Measurements from ENCODE around the gene TSPEAR.

Gene TSPEAR

DNA sequence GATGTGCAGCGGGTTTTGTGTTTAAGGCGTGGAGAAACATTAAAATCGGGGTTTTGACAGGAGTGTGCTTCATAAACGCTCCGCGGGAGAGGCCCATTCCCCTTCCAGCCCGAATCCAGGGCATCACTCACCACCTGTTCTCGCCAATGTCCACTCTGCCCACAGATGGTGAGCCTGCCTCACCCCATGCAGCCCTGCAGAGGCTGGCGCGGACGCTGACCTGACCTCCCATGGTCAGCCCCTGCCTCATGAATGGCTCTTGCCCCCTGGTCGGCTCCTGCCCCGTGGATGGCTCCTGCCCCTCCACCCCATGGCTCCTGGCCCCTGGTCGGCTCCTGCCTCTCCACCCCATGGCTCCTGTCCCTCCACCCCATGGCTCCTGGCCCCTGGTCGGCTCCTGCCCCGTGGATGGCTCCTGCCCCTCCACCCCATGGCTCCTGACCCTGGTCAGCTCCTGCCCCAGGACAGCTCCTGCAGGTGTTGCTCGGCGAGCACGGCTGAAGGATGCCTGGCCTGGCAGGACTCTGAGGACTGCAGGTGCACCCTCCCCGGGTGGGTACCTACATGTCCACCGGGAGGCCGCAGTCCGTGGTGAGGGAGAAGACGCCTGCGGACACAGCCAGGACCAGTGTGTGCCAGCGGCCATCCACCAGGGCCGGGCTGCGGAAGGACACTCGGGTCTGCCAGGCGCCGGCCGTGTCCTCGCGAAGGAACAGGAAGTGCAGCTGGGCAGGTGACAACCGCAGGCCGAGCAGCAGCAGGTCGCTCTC, 178.1 kb downstream of the TSPEAR start:
- DNase-seq (ENCODE audit: low read depth in 1 of 2, low spot score in 1 of 2), result no peak

DNA sequence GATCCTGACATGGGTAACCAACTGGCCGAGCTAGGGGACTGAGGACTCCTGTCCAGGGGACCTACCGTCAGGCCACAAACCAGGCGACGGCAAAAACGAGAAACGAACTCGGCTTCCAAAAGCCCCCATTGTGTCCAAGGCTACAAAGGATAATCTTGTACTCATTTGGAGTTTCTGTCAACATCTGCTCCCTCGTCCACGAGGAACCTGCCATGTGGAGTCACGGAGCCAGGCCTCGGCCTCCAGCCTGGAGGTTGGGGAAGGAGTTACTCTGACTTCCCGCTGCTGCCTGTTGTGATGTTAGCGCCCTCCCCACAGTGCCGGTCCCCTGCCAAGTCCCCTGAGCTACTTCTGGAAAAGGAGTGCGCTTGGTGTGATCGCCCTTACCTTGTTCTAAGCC, 178.7 kb downstream of the TSPEAR start:
- DNase-seq (ENCODE audit: low read depth in 1 of 2, low spot score in 1 of 2), result no peak

DNA sequence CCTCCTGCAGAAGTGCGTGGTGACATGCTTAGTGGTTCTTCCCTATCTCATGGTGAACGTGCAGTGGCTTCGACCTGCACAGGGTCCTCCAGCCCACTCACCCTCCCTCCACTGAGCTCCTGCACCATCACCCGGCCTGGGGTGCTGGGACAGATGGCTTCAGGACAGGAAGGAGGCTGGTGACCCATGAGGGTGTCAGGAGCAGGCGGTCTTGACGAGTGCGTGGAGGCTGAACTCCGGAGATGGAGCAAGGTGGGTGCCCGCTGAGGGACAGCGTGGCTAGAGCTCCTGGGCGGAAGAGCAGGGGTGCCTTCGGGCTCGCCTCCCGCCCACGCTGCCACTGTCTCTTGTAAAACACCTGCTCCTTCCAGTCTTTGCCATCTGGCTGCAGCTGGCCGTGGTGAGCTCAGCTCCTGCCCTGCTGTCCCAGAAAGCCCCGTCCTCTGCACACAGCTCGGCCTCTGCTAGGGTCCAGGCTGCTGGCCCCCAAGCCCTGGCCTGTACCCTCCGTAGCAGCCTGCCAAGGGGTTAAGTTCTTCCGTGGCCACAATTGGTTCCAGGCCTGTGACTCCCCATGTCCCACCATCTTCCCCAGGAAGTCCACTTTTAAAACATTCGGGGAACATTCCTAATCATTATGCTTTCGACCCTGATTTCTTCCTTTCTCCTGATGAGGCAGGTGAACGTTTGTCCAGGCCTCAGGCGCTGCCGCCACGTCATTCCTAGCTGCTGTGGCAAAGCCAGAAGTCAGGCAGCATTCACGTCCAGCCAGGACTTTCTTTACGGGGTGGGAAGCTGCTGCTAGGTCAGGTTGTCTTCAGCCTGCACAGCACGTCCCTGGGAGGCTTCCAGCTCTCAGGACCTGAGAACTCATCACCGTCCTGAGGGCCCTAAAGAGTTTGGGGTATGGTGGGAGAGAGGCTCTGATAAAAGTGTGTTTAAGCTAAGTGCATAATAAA, 179.5 kb downstream of the TSPEAR start:
- DNase-seq (ENCODE audit: low read depth in 1 of 2, low spot score in 1 of 2), result no peak

DNA sequence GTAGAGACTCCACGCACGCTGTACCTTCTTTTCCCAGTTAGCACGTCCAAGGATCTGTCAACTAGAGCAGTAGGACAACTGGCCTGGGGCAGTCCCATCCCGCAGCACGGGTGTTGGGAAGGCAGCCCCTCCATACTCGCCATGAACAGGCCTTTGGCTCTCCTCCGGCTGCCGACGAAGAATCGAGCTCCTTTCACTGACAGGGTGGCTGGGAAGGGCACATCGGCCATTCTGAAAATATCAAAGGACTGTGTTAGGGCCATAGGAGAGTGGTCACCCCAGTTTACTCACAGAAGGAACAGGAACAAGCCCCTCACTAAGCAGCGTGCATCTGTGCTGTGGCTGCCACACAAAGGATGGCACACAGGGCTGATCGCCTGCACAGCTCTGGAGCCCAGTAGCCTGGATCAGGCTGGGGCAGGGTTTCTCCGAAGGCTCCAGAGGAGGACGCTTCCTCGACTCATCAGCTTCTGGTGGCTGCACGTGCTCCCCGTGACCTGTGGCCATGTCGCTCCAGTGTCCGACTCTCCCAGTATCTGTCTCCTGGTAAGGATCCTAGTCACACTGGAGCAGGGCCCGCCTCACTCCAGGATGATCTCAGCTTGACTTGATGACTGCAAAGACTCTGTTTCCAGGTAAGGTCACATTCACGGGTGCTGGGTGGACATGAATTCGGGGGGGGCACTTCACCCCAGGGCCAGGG, 180.3 kb downstream of the TSPEAR start:
- DNase-seq (ENCODE audit: low read depth in 1 of 2, low spot score in 1 of 2), result no peak

DNA sequence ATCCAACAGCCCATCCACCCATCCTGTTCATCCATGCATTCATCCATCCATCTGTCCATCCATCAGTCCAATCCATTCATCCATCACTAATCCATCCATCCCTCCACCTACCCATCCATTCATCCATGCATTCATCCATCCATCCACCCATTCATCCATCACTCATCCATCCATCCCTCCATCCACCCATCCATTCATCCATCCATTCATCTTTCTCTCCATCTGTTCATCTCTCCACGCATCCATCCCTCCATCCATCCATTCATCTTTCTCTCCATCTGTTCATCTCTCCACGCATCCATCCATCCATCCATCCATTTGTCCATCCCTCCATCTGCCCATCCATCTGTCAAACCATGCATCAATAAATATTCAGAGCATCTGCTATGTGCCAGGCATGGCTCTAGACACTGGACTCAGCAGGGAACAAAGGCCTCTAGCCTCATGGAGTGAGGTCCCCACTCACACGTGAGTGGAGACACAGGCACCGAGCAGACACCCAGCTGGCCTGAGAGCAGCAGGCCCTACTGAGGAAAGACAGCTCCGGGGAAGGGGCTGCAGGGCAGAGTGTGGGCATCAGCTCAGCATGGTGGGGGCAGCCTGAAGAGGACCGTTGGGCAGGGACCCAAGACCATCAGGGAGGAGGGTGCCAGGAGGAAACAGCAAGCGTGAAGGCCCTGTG, 181.0 kb downstream of the TSPEAR start:
- DNase-seq (ENCODE audit: low read depth in 1 of 2, low spot score in 1 of 2), result no peak

DNA sequence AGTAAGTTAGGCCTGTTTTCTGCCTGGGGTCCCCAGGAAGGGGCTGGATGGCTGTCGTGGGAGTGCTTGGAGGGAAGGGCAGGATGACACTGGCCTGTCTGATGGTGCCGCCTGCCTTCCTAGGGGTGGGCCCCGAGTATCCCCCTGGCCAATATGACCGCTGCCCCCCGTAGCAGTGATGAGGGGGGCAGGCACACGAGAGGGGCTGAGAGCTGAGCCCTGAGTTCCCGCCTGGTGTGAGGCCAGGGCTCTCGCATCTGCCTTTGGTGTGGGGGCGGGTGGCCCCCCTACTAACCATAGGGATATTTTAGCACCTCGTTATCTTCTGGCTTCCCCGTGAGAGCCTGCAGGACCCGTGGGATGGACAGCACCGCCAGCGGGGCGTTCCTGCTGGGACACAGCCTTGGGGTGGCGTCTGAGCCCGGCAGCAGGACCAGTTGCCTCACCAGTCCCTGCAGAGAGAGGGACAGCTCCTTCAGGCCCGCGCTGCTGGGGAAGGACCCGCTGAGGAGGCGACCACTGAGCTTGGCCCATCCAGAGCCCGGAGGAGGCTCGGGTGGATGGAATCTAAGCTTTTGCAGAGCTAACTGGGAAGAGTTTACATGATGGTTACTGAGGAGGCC, 181.8 kb downstream of the TSPEAR start:
- no peak for DNase-seq (ENCODE audit: low read depth in 1 of 2, low spot score in 1 of 2)

DNA sequence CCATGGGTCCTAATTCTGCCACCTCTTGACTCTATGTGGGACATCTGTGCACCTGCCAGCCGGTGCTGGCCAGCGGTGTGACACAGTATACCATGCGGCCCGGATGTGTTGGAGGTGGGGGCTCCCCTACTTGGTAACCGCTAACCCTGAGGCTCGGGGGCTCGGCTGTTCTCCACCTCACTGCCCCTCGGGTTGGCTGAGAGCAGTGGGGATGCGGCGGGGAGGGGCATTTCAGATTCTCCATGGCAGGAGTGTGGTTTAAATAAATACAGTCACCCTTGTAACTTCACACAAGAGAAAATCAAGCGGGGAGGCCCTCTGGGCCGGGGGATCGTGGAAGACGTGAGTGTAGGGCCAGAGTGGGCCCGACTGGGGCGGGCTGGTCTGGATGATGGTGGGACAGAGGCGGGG, 182.4 kb downstream of the TSPEAR start:
- DNase-seq (ENCODE audit: low read depth in 1 of 2, low spot score in 1 of 2), result no peak

DNA sequence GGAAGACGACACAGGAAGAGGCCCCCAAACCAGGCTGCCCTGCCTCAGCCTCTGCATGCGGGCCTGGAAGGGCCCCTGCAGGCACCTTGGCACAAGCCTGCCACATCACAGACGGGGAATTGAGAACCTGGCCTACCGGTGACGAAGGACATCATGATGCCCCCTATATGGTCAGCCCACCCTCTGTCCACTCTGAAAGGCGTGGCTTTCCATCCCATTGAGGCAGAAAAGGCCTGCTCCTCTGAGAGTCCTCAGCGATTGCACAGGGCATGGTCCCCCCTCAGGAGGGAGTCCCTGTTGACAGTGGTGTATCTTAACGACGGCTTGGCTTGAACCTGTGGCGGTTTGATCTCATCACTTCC, 182.8 kb downstream of the TSPEAR start:
- no peak for DNase-seq (ENCODE audit: low read depth in 1 of 2, low spot score in 1 of 2)

DNA sequence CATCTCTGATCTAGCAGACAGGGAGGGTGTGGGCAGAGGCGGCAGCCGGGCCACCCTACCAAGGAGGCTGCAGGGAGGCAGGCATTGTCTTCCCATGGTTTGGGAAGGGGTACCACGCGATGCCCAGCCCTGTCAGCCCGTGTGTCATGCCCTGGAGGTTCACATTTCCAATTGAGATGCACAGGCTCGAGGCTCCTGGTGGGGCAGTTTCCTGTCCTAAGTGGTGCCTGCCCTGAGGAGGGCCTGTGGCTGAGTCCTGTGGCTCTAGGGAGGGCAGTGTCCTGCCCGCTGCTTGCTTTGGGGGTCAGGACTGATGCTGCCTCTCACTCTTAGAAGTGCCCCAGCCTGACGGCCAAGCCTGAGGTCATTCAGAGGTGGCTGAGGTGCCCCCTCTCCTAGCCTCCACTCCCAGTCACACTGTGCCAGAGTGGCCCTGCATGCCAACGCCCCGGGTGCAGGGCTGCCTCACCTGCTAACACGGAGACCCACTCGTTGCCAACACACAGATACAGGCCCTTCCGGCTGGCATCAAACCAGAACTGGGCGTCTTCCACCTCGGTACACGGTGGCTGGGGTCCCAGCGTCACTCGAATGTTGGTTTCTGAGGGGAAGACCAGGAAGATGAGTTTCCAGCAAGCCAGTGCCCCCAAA, 183.3 kb downstream of the TSPEAR start:
- DNase-seq (ENCODE audit: low read depth in 1 of 2, low spot score in 1 of 2), result no peak

DNA sequence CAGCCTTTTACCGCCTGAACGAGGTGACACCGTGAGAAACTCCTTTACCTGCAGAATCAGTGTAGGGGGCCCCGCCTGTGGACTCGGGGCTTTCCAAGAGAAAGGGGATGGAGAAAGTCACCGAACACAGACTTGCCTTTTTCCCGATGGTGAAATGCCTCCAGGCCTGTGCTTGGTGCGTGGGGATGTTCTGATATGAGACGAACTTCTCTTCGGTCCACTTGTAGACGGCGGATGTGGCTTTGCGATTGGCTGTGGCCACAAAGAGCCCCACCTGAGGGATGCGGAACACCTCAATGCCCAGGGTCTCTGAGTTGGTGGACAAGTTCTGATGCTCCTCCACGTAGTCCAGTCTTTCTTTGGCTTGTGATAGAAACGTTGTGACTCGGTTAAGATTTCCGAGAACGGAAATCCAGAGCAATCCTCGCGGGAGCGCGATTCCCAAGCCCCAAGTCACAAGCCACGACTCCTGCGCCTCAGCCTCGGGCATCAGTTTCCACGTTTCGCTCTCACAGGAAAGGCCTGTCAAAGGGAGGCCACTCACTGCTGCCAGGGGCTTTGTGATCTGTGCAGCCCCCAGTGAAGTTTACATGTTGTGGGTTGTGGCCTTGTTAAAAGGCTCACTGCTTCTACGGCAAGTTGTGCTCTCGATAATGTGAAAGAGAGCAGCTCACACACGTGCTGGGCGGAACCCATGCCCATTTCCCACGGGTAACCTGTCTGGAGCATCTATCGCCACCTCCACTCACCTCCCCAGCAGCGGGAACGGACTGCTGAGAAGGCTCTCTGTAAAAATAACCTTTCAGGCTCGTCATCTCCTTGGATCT, 184.0 kb downstream of the TSPEAR start:
- DNase-seq (ENCODE audit: low read depth in 1 of 2, low spot score in 1 of 2), result no peak

DNA sequence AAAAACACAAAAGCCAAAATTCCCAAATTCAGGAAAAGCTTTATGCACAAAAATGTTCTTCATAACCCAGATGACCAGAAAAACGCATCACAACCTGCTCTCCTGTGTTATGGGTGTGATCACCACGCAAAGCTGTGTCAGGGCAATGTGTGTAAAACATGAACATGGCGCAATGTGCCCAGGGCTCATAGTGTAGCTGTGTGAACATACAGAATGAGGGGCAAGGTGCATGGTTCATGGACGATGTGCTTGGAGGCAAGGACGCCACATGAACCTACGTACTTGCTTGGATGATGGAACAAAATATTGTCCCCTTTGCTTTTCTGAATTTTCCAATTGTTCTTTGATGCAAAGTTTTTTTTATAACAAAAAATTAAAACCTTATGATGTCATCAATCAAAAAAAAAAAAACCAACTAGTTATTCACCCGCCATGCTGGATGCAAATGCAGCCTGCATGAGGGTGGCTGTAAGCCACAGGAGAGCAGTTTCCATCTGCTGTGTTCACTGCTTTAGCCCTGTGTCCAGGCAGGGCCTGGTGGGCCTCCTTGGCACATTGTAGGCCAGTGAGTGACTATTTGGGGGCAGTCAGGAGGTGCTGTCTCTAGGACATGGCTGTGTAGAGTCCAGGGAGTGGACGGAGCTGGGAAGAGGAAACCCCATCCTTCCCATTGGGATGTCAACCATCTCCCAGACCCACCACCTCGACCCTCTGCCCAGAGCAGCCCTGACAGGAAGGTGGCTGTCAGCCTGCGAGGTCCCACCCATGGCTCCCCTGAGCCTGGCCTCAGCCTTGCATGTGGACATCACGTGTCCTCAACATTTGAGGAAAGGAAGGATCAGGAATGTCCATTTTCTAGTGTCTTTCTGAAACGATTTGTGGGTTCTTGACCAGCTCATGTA, 185.0 kb downstream of the TSPEAR start:
- DNase-seq (ENCODE audit: low read depth in 1 of 2, low spot score in 1 of 2), result no peak

DNA sequence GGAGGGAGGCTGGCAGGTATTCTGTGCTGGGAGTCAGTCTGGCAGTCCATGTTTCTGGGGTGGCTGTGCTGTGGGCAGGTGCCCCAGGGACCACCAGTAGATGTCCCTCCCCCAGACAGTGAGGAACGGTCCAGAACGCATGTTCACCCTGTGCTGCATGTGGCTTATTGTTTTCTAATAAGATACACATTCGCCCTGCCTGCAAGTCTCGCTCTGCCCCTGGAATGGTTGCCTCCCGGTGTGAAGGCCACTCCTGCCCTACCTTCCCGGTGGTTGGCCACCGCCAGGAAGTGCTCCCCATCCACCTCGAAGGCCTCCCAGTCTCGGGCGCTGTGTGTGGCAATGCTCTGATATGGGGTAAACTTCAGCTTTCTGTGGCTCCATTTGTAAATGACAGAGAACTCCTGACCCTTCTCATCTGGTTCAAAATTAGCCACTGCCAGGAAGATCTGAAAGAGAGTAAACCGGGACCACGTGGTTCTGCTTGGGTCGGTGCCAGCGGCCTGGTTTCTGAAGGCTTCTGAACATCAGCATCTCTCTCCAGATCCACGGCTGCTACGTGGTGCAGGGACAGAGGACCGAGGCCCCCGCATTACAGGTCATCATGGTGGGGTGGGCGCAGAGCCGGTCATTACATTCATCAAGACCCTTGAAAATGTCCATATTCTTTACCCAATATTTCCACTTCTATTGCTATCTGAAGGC, 185.8 kb downstream of the TSPEAR start:
- no peak for DNase-seq (ENCODE audit: low read depth in 1 of 2, low spot score in 1 of 2)

DNA sequence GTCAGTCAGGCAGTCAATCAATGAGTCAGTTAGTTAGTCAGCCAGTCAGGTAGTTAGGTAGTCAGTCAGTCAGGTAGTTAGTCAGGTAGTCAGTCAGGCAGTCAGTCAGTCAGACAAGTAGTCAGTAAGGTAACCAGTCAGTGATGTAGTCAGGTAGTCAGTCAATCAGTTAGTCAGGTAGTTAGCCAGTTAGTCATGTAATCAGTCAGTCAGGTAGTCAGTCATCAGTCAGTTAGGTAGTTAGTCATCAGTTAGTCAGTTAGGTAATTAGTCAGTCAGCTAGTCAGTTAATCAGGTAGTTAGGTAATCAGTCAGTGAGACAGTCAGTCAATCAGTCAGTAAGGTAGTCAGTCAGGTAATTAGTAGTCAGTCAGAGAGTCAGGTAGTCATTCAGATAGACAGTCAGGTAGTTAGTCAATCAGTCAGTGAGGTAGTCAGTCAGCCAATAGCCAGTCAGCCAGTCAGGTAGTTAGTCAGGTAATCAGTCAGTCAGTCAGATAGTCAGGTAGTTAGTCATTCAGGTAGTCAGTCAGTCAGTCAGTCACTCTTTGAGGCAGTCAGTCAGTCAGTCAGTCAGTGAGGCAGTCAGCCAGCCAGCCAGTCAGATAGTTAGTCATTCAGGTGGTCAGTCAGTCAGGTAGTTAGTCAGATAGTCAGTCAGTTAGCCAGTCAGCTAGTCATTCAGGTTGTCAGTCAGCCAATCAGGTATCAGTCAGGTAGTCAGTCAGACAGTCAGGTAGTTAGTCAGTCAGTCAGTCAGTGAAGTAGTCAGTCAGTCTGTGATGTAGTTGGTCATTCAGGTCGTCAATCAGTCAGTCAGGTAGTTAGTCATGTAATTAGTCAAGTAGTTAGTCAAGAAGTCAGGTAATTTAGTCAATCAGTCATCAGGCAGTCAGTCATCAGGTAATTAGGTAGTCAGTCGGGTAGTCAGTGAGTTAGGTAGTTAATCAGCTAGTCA, 186.7 kb downstream of the TSPEAR start:
- DNase-seq (ENCODE audit: low read depth in 1 of 2, low spot score in 1 of 2), result no peak

DNA sequence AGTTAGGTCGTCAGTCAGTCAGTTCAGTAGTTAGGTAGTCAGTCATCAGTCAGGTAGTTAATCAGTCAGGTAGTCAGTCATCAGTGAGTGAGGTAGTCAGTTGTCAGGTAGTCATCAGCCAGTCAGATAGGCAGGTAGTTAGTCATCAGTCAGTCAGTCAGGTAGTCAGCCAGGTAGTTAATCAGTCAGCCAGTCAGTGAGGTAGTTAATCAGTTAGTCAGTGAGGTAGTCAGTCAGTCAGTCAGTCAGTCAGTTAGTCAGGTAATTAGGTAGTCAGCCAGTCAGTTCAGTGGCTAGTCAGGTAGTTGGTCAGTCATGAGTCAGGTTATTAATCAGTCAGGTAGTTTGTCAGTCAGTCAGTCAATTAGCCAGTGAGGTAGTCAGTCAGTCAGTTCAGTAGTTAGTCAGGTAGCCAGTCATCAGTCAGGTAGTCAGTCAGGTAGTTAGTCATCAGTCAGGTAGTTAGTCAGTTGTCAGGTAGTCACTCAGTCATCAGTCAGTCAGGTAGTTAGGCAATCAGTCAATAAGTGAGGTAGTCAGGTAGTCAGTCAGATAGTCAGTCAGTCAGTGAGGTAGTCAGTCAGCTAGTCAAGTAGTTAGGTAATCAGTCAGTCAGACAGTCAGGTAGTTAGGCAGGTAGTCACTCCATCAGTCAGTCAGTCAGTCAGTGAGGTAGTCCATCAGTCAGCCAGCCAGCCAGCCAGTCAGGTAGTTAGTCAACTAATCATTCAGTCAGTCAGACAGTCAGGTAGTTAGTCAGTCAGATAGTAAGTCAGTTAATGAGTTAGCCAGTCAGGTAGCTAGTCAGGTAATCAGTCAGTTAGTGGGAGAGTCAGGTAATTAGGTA, 187.6 kb downstream of the TSPEAR start:
- no peak for DNase-seq (ENCODE audit: low read depth in 1 of 2, low spot score in 1 of 2)

DNA sequence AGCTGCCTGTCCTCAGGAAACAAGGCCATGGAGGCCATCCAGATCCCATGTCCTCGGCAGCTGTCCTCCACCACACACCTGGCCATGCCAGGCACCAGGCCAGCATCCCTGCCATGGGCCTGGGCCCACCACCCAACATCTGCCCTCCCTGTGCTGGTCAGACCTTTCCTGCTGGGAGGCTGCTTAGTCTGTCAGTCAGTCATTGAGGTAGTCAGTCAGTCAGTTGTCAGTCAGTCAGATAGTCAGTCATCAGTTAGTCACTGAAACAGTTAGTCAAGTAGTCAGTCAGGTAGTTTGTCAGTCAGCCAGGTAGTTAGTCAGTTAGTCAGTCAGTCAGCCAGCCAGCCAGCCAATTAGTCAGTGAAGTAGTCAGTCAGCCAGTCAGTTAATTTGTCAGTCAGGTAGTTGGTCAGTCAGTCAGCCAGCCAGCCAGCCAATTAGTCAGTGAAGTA, 188.6 kb downstream of the TSPEAR start:
- DNase-seq (ENCODE audit: low read depth in 1 of 2, low spot score in 1 of 2), result no peak
